Upper lobe of left lung (tissue), 4 donors: ENCODE results near the gene KIF26B.

Experiments
- POLR2A ChIP-seq, 4 donors: fragments of 450-650 bp; IDR thresholded peaks; one replicate each; pipeline ENCODE4 v1.5.1; 2016 to 2017; ENCODE audit warnings: antibody characterized with exemption in 4 of 4, mild to moderate bottlenecking in 2 of 4
- POLR2AphosphoS5 ChIP-seq, 2 donors: sonication (generic); formaldehyde crosslinking; IDR thresholded peaks; one replicate each; pipeline ENCODE4 v1.5.1; 2017; ENCODE audit warnings: antibody characterized with exemption in 2 of 2
- TF ChIP-seq, protein P1 (sequence below), 6 experiments: fragments of 450-650 bp in 4 of 6; fragments of 200-600 bp in 2 of 6; sonication (generic) in 2 of 6; IDR thresholded peaks; one replicate each; pipeline ENCODE4 v1.5.1; 2016 to 2019; ENCODE audit warnings: antibody characterized with exemption in 6 of 6

DNA sequence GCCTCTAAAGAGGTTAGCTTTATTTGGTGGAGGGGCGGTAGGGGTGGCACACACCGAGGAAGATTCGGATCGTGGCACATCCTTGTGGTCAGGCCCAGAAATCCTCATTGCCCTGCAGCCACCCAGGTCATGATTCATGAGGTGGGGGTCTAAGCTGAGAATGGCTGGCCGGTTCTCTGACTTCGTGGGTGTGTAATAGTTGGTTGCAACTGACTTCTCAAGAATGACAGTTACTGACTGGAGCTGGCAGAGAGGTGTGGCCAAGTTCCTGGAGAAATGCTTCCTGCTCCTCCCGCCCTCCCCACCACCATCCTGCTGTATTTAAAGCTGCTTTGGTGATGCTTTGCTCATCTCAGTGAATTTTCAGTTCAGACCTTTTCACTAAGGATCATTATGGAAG is 198.6 kb downstream of the KIF26B start:
- TF ChIP-seq, protein P1, sequence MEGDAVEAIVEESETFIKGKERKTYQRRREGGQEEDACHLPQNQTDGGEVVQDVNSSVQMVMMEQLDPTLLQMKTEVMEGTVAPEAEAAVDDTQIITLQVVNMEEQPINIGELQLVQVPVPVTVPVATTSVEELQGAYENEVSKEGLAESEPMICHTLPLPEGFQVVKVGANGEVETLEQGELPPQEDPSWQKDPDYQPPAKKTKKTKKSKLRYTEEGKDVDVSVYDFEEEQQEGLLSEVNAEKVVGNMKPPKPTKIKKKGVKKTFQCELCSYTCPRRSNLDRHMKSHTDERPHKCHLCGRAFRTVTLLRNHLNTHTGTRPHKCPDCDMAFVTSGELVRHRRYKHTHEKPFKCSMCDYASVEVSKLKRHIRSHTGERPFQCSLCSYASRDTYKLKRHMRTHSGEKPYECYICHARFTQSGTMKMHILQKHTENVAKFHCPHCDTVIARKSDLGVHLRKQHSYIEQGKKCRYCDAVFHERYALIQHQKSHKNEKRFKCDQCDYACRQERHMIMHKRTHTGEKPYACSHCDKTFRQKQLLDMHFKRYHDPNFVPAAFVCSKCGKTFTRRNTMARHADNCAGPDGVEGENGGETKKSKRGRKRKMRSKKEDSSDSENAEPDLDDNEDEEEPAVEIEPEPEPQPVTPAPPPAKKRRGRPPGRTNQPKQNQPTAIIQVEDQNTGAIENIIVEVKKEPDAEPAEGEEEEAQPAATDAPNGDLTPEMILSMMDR (IDR thresholded peaks at IDR 0.05) = no peak
- TF ChIP-seq POLR2AphosphoS5 (IDR thresholded peaks at IDR 0.05) (no peak), POLR2A (IDR thresholded peaks at IDR 0.05) (no peak)
